SK-N-MC (cell line): ENCODE data around the gene CGB3.

Source experiments
- EZH2 ChIP-seq: fragments of 200-600 bp; sonication (generic); IDR thresholded peaks from one replicate; pipeline ENCODE4 v1.6.1; 2017; ENCODE audit warnings: antibody characterized with exemption
- POLR2AphosphoS5 ChIP-seq: IDR thresholded peaks from 2 replicates; pipeline ENCODE4 v1.6.1; 2012; ENCODE audit warnings: mild to moderate bottlenecking, low read depth, low read length, borderline replicate concordance

GRCh38 chr19:49004133-49004532, 20.0 kb downstream of the CGB3 start:
- no peak for TF ChIP-seq POLR2AphosphoS5
- TF ChIP-seq EZH2, result no peak
